Peyer's patch (tissue), 4 donors: Measurements from ENCODE around the gene DARS1.

Experiments
- CTCF ChIP-seq, 6 experiments: fragments of 450-650 bp in 4 of 6; fragments of 200-600 bp in 2 of 6; sonication (generic) in 1 of 6; IDR thresholded peaks; one replicate each; pipeline ENCODE4 v1.5.1; 2017 to 2019; ENCODE audit warnings: antibody characterized with exemption in 6 of 6, mild to moderate bottlenecking in 3 of 6, moderate library complexity in 1 of 6
- POLR2A ChIP-seq, 2 donors: fragments of 450-650 bp; IDR thresholded peaks; one replicate each; pipeline ENCODE4 v1.5.1; 2017; ENCODE audit warnings: antibody characterized with exemption in 2 of 2, mild to moderate bottlenecking in 2 of 2, moderate library complexity in 2 of 2

- TF ChIP-seq CTCF (IDR thresholded peaks at IDR 0.05) (no peak), POLR2A (IDR thresholded peaks at IDR 0.05) (no peak)
Measured at GRCh38 chr2:135991861-135992260, 6.4 kb upstream of the DARS1 start.
